Right lobe of liver (tissue), 6 donors: ENCODE results near the gene ABHD12. TPM values are rescaled to one million over a fixed set of nuclear protein-coding genes. Genes with fewer than 3 reads are reported as not detected.

Source experiments
- ATAC-seq, 4 donors: fragments of 200-7000 bp; cut with Tn5 transposase; one replicate each; pipeline ENCODE4 v1.9.1; 2020; ENCODE audit warnings: mild to moderate bottlenecking in 4 of 4, moderate library complexity in 4 of 4
- DNase-seq, 3 donors: peaks; one replicate each; pipeline ENCODE4 v3.0.0-alpha.2; 2020
- H3K27ac ChIP-seq, 3 donors: fragments of 200-600 bp; one replicate each; pipeline ENCODE4 v1.8.0; 2022
- H3K27me3 ChIP-seq, 2 donors: fragments of 200-600 bp; one replicate each; pipeline ENCODE4 v1.8.0; 2022
- H3K36me3 ChIP-seq, 4 donors: fragments of 200-600 bp; sonication (generic) in 1 of 4; one replicate each; pipeline versions ENCODE4 v1.5.1 to v1.8.0; 2017 to 2022; ENCODE audit warnings: control low read depth in 1 of 4
- H3K4me1 ChIP-seq, 4 donors: fragments of 200-600 bp; sonication (generic) in 1 of 4; one replicate each; pipeline versions ENCODE4 v1.5.1 to v1.8.0; 2017 to 2022; ENCODE audit warnings: control low read depth in 1 of 4
- H3K4me3 ChIP-seq, 3 donors: fragments of 200-600 bp; one replicate each; pipeline ENCODE4 v1.8.0; 2022
- H3K9me3 ChIP-seq, 4 donors: fragments of 200-600 bp; sonication (generic) in 1 of 4; one replicate each; pipeline versions ENCODE4 v1.5.1 to v1.8.0; 2017 to 2022; ENCODE audit warnings: control low read depth in 1 of 4
- CTCF ChIP-seq, 4 donors: fragments of 200-600 bp in 3 of 4; fragments of 450-650 bp in 1 of 4; IDR thresholded peaks; one replicate each; pipeline versions ENCODE4 v1.5.1 to v1.8.0; 2016 to 2022; ENCODE audit warnings: antibody characterized with exemption in 4 of 4, mild to moderate bottlenecking in 2 of 4
- POLR2A ChIP-seq: fragments of 450-650 bp; IDR thresholded peaks from one replicate; pipeline ENCODE4 v1.6.1; 2017; ENCODE audit warnings: antibody characterized with exemption, mild to moderate bottlenecking
- WGBS: methylation state at CpG from one replicate; pipeline ENCODE4 v1.1.6; 2018; ENCODE audit warnings: low coverage, low lambda C conversion rate; ENCODE audit not compliant: insufficient coverage; ENCODE audit errors: missing lambda C conversion rate; 5-methylcytosine and 5-hydroxymethylcytosine counted together
- intact Hi-C, 2 donors: fragments of 100-400 bp; cut with DNase I; formaldehyde crosslinking; loops; one replicate each; pipeline versions ENCODE4 v1.11.2 to v1.14.1; 2022
- total RNA-seq, 6 experiments: library from RNA; depleted of rRNA in 2 of 6; stranded (reverse); fragments of >200 nt in 2 of 6; fragmentation: NEBNext Ultra II Directional in 3 of 6; extraction: Animal tissue kit (Norgen Biotek cat#: 25700) in 3 of 6; gene quantifications; one replicate each; pipeline versions ENCODE4 v1.1.0 to v1.2.4, GENCODE V29; 2016 to 2023
- donor health status: DM: no; HTN: yes; CAD: no.
- donor health status: DM: no; HTN: no; CAD: no.
- donor health status: DM: no; HTN: no; CAD: no.
- donor health status: DM: no; HTN: yes; CAD: no.
- donor health status: DM: no; HTN: yes; CAD: no.

Gene ABHD12
- total RNA-seq, 6 experiments from 2014 or later, result 16.1 to 23.6 (median 18.7) TPM

GRCh38 chr20:25279403-25279802 lies 111.2 kb downstream of the ABHD12 start:
- intact Hi-C loops, result loop anchor here in 1 of 2 donors (10.0 kb wide), 1 partner anchor 85 kb away; the partner anchor contains the start of gene ENTPD6
- peak in 1 of 3 donors; percentile 2 for DNase-seq
- Histone ChIP-seq H3K36me3 (no peaks in the 10 kb centered on the region), H3K4me1 (no peaks in the 10 kb centered on the region), H3K4me3 (no peak overlapping the region), H3K27me3 (no peaks in the 10 kb centered on the region), H3K27ac (no peak overlapping the region), H3K9me3 (no peaks in the 10 kb centered on the region)
- TF ChIP-seq CTCF (IDR thresholded peaks at IDR 0.05) (no peak), POLR2A (no peak)
- ATAC-seq, result no peak
- WGBS, result 79% methylated on average over 5 of the region's 9 CpGs

- peak; percentile 17 to 42 (median 37) for DNase-seq
- Histone ChIP-seq H3K36me3 (no peaks in the 10 kb centered on the region), H3K4me1 (no peaks in the 10 kb centered on the region), H3K27me3 (no peaks in the 10 kb centered on the region), H3K9me3 (no peaks in the 10 kb centered on the region), H3K27ac (no peak overlapping the region), H3K4me3 (no peak overlapping the region)
- TF ChIP-seq CTCF (IDR thresholded peaks at IDR 0.05) (no peak), POLR2A (no peak)
- ATAC-seq, result no peak
- 97% methylated on average over 6 of the region's 26 CpGs for WGBS
- intact Hi-C loops, result loop anchor here in 1 of 2 donors (10.0 kb wide), 1 partner anchor 84 kb away; the partner anchor contains the start of gene ENTPD6
Measured at GRCh38 chr20:25278636-25279361, 111.8 kb downstream of the ABHD12 start.

- H3K9me3 ChIP-seq, result no peaks in the 10 kb centered on the region
- no peaks in the 10 kb centered on the region for H3K36me3 ChIP-seq
- ATAC-seq (peak in 3 of 4 donors; percentile 5 to 36 (median 16)), DNase-seq (peak; percentile 20 to 45 (median 28))
- no peak overlapping the region for H3K27ac ChIP-seq
- TF ChIP-seq CTCF (IDR thresholded peaks at IDR 0.05), result no peak
- TF ChIP-seq POLR2A, result no peak
- intact Hi-C loops, result loop anchor here in 1 of 2 donors (10.0 kb wide), 1 partner anchor 83 kb away; the partner anchor contains the start of gene ENTPD6
- no peaks in the 10 kb centered on the region for H3K4me1 ChIP-seq
- H3K4me3 ChIP-seq, result no peak overlapping the region
- H3K27me3 ChIP-seq, result no peaks in the 10 kb centered on the region
- 94% methylated on average over 3 of the region's 19 CpGs for WGBS
Measured at GRCh38 chr20:25277941-25278521, 112.6 kb downstream of the ABHD12 start.

- WGBS, result 91% methylated on average over 7 of the region's 24 CpGs
- Histone ChIP-seq H3K36me3 (no peaks in the 10 kb centered on the region), H3K4me3 (no peak overlapping the region), H3K4me1 (no peaks in the 10 kb centered on the region), H3K27me3 (no peaks in the 10 kb centered on the region), H3K27ac (no peak overlapping the region), H3K9me3 (no peaks in the 10 kb centered on the region)
- intact Hi-C loops, result loop anchor here in 1 of 2 donors (10.0 kb wide), 1 partner anchor 82 kb away; the partner anchor contains the start of gene ENTPD6
- ATAC-seq (no peak), DNase-seq (peak; percentile 12 to 43 (median 35))
- no peak for TF ChIP-seq POLR2A
- TF ChIP-seq CTCF (IDR thresholded peaks at IDR 0.05), result no peak
Measured at GRCh38 chr20:25277051-25277801, 113.4 kb downstream of the ABHD12 start.
